ENCODE results near the gene SP1.

The SP1 gene

DNA sequence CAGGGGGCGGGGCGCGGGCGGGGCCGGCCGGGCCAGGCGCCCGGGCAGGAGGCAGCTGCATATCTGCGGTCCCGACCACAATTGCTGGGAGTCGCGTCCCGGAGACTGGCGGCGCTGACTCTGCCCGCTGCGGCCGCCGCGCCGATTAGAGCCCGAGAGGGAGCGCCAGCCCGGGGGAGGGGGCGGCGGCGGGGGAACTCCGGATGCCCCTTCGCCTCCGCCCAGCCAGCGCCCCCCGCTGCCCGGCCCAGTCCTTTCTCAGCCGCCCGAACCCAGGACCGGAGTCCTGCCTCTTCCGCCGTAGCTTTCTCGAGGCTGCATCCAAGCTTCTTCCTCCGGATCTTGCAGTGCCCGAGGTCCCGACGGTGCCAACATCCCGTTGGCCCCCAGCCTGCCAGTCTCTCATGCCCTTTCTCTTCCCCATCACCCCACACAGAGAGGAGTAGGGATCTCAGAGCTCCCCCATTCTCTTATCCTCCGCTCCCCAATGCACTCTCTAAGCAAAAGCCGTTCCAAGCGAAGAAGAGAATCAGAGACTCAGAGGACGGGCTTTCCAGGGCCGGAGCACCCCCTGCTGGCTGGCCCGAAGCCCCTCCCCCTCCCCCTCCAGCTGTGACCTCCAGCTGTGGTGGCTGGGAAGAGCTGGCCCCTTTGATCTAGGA is 35.0 kb upstream of the SP1 start:
- H3K4me3 ChIP-seq (ENCODE audit: low read depth, low read length): peak overlapping the region; percentile 38
- TF ChIP-seq, protein P1, sequence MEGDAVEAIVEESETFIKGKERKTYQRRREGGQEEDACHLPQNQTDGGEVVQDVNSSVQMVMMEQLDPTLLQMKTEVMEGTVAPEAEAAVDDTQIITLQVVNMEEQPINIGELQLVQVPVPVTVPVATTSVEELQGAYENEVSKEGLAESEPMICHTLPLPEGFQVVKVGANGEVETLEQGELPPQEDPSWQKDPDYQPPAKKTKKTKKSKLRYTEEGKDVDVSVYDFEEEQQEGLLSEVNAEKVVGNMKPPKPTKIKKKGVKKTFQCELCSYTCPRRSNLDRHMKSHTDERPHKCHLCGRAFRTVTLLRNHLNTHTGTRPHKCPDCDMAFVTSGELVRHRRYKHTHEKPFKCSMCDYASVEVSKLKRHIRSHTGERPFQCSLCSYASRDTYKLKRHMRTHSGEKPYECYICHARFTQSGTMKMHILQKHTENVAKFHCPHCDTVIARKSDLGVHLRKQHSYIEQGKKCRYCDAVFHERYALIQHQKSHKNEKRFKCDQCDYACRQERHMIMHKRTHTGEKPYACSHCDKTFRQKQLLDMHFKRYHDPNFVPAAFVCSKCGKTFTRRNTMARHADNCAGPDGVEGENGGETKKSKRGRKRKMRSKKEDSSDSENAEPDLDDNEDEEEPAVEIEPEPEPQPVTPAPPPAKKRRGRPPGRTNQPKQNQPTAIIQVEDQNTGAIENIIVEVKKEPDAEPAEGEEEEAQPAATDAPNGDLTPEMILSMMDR (IDR thresholded peaks at IDR 0.05; ENCODE audit: low read depth, low read length, missing control alignments): peak; percentile 28
- peak; percentile 44 for DNase-seq (ENCODE audit: low read depth)
- in situ Hi-C loops (cut with HindIII; ENCODE audit: low sequenced_read_pairs): loop anchor here (5.0 kb wide), 1 partner anchor 77 kb away; the partner anchor contains the start of gene AMHR2

DNA sequence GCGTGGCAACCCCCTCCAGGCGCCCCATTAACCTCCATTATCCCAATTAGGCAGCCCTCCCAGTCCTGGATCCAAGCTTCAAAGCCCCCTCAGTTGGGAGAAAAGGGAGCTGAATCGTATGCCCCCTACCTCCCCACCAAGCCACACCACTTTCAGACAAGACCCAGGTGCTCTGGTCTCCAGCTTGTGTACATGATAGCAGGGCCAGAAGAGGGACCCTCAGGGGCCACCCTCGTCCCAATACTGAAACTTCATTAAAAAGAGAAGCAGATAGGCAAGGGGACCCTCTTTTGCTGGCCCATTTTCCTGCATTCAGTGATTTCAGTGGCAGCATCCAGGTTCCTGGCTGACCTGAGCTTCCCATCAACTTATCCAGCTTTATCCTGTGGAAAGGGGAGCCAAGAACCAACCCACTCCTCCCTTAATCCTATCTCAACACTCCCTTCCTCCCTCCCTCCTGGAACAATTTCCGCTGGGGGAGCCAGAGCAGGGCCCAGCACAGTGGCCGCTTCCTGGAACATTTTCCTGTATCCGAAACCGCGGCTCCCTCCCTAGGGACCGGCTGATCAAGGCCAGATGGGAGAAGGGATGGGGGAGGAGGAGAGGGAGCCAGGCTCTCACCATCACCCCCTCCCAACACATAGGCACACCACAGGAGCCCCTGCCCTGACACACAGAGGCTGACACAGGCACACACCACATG is 34.3 kb upstream of the SP1 start:
- TF ChIP-seq, protein P1 (IDR thresholded peaks at IDR 0.05; ENCODE audit: low read depth, low read length, missing control alignments): no peak
- H3K4me3 ChIP-seq (ENCODE audit: low read depth, low read length): peak overlapping the region; percentile 38
- in situ Hi-C loops (cut with HindIII; ENCODE audit: low sequenced_read_pairs): loop anchor here (5.0 kb wide), 1 partner anchor 77 kb away; the partner anchor contains the start of gene AMHR2
- no peak for DNase-seq (ENCODE audit: low read depth)

DNA sequence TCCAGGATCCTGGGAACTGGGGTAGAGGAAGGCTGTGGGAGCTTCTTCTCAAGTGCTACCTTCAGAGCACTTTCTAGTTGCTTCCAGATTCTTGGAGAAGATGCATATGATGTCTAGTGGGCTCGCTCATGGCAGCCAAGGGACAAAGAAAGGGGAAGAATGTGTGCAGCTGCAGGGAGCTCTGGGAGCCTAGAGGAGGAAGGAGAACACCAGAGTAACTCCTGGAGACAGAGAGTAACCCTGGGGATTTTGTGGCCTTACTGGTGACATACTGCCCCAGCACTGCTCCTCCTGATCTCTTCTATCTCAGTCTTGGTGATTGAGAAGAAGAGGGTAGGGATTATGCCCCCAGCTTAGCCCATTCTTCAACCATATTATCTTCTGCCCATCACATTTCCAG is 33.5 kb upstream of the SP1 start:
- TF ChIP-seq, protein P1 (IDR thresholded peaks at IDR 0.05; ENCODE audit: low read depth, low read length, missing control alignments): no peak
- no peak for DNase-seq (ENCODE audit: low read depth)
- in situ Hi-C loops (cut with HindIII; ENCODE audit: low sequenced_read_pairs): loop anchor here (5.0 kb wide), 1 partner anchor 76 kb away; the partner anchor contains the start of gene AMHR2
- no peak overlapping the region for H3K4me3 ChIP-seq (ENCODE audit: low read depth, low read length)

DNA sequence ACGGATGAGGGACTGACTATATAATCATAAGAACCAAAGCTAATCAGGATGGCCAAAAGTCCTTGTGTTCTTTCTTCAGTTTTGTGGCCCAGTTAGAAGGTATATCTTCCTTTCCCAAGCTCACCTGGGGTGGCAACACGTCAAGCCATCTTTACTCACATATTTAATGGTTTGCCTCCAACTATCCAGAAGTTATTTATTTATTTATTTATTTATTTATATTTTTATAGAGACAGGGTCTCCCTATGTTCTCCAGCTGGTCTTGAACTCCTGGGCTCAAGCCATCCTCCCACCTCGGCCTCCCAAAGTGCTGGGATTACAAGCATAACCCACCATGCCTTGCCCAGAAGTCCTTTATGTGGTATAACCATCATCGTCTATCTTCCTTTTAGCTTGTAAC is 32.1 kb upstream of the SP1 start:
- no peak overlapping the region for H3K4me3 ChIP-seq (ENCODE audit: low read depth, low read length)
- in situ Hi-C loops (cut with HindIII; ENCODE audit: low sequenced_read_pairs): loop anchor here (5.0 kb wide), 1 partner anchor 74 kb away; the partner anchor contains the start of gene AMHR2
- no peak for DNase-seq (ENCODE audit: low read depth)
- TF ChIP-seq, protein P1 (IDR thresholded peaks at IDR 0.05; ENCODE audit: low read depth, low read length, missing control alignments): no peak

DNA sequence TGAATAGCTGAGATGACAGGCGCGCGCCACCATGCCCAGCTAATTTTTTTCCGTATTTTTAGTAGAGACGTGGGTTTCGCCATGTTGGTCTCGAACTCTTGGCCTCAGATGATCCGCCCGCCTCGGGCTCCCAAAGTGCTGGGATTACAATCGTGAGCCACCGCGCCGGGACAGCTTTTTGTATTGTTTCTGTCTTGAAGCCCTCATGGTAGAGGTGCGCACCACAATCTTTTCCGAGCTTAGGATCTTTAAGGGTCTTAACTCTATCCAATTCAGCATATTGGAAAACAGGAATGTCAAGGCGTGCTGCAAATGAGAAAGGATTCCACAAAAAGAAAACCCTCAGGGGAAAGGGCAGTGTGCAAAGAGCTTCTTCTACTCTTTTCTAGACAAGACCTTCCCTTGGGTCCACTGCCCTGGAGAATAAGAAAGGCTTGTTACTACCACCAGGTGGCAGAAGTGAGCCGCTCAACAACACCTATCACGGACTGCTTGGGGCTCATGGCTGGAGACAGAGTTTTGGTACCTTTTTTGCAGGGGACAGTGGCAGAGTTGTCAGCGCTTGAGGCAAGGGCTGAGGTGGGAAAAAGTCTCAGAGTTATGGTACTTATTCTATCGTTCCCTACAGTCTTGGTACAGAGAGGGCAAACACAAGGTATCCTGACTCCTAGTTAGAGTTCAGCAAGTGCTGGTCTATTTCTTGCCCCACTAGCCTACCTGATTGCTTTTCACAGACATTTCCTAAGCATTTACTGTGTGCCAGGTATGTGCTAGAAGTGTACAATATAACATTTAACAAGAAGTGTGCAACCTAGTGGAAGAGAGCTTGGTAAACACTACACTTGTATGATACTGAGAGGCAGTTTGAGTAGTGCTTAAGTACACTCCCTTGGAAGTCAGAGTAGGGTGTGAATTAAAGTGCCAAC is 27.4 kb upstream of the SP1 start:
- no peak overlapping the region for H3K4me3 ChIP-seq (ENCODE audit: low read depth, low read length)
- TF ChIP-seq, protein P1 (IDR thresholded peaks at IDR 0.05; ENCODE audit: low read depth, low read length, missing control alignments): peak; percentile 88
- in situ Hi-C loops (cut with HindIII; ENCODE audit: low sequenced_read_pairs): no loop called here
- DNase-seq (ENCODE audit: low read depth): peak; percentile 81

DNA sequence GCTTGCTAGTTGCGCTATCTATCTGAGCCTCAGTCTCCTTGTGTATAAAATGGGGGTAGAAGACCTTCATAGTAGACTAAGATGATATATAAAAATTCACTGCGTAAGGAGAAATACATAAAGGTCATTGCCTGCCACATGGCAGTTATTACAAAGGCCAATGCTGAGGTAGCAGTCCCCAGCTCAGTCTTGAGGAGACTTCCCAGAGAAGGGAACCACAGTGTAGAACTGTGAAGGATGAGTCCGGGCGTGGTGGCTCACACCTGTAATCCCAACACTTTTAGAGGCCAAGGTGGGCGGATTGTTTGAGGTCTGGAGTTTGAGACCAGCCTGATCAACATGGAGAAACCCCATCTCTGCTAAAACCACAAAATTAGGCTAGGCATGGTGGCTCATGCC is 26.7 kb upstream of the SP1 start:
- no peak overlapping the region for H3K4me3 ChIP-seq (ENCODE audit: low read depth, low read length)
- in situ Hi-C loops (cut with HindIII; ENCODE audit: low sequenced_read_pairs): no loop called here
- TF ChIP-seq, protein P1 (IDR thresholded peaks at IDR 0.05; ENCODE audit: low read depth, low read length, missing control alignments): no peak
- DNase-seq (ENCODE audit: low read depth): no peak
